GM18867 (cell line): ENCODE results near the gene ARL8B.
"Not testable (repeated sequence)": the region's sequence is repeated elsewhere in the genome, so short reads cannot be mapped to it uniquely, and the experiment has no call there.

Experiments used
- ATAC-seq: cut with Tn5 transposase; IDR thresholded peaks from one replicate; pipeline ENCODE4 v1.9.1; 2021; ENCODE audit warnings: mild to moderate bottlenecking, moderate library complexity; ENCODE audit not compliant: unreplicated experiment

Gene ARL8B

DNA sequence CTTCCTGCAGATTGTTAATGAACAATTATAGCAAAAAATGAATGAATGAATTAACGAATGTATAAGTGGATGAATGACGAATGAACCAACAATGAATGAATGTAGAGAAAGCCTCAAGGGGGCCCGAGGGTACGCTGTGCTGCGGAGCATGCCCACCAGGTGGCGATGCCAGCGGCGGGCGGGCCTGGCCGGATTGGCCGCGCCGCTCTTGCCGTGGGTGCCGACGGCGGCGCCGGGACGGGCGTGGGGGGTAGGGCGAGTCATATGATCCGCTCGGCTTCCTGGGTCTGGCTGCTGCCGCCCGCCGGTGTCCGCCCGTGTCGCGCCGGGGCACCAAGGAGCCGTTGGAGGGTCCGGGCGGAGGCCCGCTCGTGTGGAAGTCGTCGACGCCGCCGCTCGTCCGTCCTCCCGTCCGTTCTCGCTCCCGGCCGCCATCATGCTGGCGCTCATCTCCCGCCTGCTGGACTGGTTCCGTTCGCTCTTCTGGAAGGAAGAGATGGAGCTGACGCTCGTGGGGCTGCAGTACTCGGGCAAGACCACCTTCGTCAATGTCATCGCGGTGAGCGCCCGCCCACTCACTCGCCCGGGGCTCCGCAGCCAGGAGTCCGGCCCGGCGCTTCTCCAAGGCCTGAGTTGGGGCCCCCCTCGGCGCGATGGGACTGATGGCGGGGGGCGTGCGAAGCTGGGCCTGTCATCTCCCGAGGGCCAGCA, at the start of gene ARL8B:
Gene ARL8B (plus strand): TSS at position 263 of the 711 bp plus-strand sequence. CDS start 174 bp downstream, at position 437.
- ATAC-seq: peak; percentile 98

DNA sequence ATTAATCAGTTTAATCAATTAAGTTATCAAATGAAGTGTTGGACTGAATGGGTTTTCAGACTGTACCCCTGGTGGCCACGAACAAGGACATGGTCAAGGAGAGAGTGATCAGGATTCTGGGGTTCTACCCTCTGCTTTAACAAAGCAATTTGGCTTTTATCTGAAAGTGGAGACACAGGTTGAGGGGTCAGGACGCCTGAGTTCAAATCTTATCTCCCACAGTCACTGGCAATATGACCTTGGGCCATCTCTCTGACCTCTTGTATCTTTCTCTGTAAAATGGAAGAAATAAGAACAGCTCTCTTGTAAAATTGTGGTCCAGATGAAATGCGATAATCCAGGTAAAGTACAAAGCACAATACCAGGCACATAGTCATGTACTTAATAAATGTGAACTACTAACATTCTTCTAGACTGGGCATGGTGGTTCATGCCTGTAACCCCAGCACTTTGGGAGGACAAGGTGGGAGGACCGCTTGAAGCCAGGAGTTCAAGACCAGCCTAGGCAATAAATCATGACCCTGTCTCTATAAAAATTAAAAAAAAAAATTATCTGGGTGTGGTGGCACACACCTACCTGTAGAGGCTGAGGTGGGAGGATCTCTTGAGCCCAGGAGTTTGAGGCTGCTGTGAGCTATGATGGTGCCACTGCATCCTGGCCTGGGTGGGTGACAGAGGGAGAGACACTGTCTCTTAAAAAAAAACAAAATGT, 48.6 kb upstream of the ARL8B start:
- no peak for ATAC-seq

DNA sequence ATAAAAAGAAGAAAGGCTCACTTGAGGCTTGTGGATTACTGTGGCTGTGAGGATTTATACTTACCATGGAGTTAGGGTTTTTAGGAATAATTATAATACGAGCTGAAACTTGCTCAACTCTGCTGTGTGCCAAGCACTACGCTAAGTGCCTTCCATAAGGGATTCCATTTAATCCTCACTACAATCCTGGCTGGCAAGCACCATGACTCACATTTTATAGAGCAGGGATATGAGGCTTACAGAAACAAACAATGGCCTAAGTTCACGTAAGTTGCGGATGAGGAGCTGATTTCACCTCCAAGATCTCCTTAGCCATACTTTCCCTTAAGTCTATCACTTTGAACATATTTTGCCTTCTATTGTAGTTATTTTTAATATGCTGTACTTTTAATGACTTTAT, 43.9 kb upstream of the ARL8B start:
- no peak for ATAC-seq

DNA sequence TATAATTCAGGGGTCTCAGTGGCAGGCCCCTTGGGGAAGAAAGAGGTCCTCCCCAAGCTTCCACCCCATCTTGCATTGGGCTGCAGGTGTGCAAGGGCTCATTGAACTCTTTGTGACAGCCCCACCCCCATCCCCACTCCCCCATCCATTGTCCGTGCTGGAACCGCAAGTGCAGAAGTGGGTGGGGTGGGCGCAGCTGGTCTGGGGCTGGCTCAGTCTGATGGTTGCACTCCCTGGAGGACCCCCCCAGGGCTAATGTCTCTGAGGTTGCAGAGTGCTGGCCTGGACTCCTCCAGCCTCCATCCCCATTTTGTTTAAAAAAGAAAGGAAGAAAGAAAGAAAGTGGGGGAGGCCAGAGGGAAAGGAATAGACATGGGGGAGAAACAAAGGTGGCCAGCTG, 42.3 kb upstream of the ARL8B start:
- no peak for ATAC-seq

DNA sequence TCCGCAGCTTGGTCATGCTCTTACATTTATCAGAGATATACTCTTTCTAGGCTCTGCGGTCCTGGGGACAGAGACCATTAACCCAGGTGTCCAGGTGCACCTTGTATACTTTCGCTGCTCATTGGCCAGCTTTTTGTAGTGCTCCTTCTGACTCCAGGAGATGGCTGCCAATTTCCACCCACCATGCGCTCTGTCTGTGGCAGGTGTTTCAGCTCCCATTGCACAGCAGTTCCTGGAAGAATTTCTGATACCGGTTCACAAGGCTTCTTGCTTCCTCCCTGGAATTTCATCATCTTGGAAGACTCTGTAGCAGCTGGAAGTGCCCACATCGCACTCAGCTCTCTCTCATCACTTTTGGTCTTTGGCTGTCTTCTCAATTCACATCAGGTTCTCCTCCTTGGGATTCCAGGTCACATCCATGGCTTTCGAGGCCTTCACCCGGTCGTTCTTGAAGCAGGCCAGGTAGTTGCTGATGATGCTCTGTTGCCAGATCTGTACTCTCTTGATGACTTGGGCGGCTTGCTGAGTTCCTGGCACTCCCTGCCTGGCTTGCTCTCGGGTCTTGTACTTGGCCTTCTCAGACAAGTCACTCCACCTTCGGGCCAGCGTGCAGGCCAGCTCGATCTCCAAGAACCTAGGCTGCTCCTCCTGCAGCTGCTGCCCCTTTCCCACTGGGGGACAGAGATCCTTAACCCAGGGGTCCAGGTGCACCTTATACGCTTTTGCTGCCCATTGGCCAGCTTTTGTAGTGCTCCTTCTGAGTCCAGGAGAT, 41.1 kb upstream of the ARL8B start:
- ATAC-seq: no peak

DNA sequence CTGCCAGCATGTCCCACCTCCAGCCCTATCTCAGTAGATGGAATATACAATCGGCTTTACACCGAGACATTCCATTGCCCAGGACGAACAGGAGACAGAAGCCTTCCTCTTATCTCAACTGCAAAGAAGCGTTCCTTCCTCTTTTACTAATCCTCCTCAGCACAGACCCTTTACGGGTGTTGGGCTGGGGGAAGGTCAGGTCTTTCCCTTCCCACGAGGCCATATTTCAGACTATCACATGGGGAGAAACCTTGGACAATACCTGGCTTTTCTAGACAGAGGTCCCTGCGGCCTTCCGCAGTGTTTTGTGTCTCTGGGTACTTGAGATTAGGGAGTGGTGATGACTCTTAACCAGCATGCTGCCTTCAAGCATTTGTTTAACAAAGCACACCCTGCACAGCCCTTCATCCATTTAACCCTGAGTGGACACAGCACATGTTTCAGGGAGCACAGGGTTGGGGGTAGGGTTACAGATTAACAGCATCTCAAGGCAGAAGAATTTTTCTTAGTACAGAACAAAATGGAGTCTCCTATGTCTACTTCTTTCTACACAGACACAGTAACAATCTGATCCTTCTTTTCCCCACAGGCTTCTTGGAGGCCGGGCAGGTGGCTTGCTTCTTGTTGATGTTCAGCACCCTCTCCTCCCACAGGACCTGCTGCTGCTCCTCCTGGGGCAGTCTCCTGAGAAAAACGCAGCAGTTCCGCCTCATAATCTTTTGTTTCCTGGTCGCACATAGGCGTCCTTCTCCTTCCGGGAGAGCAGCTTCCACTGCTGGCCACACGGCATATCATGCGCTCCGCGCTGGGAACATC, 39.9 kb upstream of the ARL8B start:
- not testable (repeated sequence) for ATAC-seq

DNA sequence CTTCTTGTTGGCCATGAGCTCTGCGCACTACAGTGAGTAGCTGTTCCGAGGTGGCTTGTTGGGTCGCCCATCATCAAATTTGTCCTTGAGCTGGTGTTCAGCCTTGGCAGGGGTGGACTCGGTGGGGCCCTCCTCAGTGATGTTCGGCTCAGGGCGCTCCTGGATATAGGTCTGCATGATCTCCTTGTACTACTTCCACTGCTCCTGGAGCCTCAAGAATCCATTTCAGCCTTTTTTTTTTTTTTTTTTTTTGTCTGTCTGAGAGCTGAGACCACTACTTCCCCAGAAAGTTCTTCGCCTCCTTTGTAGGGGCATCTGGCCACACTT, 39.3 kb upstream of the ARL8B start:
- ATAC-seq: no peak

DNA sequence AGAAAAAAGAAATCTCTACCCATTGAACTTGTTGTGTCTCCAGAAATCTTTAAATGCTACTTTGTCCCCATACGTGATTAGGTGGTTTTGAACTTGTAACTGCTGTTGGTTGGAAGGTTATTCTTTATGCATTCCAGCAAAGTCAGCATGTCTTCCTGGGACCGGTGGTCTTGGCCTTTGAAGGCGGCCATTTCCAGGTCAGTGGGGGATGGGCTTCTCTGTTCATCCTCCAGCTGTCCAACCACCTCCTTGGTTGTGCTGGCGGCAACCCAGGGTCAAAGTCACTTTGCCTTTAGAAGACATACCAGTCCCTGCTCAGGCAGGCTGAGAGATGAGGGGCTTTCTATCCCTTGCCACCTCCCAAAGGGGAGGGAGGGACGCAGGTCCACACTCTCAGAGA, 37.9 kb upstream of the ARL8B start:
- ATAC-seq: no peak

DNA sequence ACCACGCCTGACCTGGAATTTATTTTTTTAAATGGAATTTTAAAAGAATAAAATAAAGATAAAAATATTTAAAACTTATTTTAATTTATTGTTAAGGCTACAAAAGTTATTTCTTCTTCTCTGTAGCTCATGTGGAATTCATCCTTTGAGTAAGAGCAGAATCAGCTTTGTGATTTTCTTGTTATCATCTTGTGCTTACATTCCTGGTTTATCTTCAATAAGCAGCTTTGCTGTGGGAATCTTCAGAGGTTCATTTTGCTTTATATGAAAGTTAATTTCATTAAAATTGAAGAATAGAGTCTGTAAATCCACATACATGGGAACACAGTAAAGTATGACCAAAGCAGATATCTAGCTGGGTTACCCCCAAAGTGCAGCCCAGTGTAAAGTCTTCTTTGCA, 35.4 kb upstream of the ARL8B start:
- ATAC-seq: no peak

DNA sequence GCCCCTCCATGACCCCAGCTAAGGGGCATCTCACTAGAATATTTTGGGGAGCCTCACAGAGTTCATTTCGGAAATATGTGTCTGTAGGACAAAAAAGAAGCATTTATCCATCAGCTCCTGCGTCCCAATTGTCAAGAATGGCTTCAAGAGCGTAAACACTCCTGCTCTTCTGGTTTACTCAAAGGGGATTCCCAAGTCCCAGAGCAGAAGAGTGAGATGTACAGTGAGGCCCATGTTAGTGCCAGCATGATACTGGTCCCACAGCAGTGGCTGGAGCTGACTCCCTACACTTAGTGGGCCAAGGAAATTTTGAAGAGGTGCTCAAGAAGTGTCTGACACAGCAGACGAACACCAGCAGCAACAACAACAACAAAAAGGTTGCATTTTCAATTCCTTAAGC, 34.9 kb upstream of the ARL8B start:
- no peak for ATAC-seq

DNA sequence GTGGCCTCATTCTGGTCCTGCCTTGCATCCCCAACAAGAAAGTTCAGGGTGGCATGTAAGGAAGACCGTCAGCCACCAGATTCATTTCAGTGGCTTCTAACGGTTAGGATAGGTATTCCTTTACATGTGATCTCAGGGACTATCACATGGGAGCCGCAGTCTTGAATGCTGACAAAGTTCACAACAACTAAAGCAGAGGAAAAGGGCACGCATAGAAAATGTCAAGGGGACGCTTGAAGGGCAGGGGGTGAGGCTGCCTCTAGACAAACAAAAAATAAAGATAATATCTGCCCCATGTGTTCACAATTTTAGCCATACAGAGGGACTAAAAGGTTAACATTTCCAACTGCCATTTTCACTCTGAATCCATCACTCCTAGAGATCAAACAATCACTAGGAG, 31.9 kb upstream of the ARL8B start:
- ATAC-seq: no peak

DNA sequence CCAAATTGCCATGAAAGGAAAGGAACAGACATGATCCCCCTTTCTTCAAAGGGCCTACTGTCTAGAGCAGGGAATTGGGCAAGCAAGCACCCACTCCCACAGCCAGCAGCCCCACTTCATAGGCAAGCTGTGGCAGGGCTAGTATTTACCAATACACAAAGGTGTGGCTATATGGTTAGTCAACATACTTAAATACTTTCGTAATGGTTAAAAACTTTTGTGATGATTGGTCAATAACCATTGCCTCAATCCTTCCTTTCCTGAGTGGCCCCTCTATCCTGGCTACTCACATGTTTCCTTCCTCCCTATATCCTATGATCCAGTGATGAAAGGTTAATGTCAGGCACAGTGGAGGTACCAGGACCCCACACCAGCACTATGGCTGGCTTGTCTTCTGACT, 30.1 kb upstream of the ARL8B start:
- ATAC-seq: no peak

DNA sequence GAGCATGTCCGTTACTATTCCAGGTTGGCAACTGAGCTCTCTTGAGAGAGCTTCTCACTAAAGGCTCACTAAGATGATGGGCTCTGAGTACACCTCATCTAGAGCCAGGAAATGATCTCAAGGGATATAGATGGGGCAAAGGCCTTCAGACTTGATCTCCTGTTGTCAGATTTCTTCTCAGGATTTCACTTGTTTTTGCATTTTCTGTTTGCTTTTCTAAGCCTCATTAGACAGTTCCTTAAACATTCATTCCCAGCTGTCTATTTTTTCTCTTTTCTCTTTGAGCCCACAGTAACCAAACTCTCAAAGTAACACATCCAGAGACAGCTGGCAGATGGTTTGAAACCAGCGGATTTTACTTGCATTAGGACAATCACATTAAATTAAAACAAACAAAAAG, 28.4 kb upstream of the ARL8B start:
- ATAC-seq: no peak

DNA sequence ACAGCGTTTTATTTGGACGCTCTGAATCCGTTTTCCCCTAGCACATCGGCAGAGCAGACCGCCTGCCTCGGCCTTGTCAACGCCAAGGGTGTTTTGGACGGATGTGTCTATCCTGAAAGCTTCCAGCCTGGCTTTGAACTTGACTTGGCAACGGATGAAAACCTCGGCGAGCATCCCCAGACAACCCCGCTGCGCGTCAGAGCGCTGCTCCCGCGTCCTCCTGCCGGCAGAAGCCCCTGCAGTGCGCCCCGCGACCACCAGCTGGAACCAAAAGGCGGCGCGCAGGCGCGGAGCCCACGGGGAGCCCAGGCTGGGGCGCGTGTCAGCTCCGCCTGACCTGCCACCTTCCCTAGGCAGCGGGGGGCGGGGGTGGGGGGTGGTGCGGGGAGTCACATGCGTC, 26.2 kb upstream of the ARL8B start:
- ATAC-seq: no peak

DNA sequence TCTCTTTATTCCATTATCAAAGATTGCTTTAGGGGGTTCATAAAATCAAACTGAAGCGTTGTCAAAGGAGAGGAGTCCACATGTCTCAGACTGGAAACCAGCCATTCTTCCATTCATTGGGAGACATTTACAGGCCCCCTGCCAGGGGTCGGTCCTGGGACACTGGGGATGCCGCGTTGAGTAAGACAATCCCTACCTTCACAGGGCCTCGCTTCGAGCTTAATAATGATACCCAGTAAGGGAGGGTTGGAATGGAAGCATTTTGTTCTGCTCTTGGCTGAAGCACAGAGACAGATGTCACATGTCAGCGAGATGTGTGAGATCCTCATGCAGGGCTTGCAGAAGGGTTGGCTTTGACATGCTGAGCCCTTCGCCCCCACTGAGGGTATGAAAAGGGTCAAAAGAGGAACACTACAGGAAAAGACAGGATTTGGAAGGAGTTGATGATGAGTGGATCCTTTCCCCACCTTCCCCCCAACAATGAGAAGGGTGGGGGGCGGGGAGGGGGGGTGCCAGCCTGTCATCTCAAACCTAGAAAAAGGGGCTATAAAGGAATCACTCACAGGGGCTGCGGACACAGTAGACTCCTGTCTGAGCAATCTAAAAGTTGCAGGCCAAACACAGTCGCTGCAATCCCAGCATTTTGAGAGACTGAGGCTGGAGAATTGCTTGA, 25.6 kb upstream of the ARL8B start:
- ATAC-seq: no peak

DNA sequence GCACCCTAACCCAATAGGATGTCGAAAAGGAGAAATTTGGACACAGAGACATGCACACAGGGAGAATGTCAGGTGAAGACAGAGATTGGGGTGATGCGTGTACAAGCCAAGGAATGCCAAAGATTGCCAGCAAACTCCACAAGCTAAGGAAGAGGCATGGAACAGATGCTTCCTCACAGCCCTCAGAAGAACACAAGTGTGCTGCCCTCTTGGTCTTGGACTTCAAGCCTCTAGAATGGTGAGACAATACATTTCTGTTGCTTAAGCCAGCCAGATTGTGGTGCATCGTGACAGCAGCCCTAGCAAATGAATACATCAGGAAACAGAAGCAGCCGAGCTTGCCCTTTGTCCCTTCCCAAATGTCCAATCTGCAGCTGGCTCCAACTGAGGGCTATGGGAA, 23.7 kb upstream of the ARL8B start:
- no peak for ATAC-seq

DNA sequence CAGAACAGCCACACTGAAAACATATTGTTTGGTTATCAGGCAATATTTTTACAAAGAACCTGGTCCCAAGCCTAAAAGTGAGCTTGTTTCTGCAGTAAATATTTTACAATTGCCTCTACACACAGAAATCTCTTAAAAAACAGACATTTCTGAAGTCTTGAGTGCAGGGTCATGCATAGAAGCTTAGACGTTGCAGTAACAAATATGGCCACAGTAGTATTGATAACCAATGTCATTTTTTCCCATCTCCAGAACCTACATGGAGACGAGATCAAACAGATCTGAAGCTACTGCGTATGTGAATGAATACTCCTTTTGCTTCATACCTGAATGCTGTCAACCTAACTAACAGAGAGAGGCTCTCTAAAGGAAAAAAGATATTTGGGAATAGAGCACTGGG, 19.6 kb upstream of the ARL8B start:
- no peak for ATAC-seq

DNA sequence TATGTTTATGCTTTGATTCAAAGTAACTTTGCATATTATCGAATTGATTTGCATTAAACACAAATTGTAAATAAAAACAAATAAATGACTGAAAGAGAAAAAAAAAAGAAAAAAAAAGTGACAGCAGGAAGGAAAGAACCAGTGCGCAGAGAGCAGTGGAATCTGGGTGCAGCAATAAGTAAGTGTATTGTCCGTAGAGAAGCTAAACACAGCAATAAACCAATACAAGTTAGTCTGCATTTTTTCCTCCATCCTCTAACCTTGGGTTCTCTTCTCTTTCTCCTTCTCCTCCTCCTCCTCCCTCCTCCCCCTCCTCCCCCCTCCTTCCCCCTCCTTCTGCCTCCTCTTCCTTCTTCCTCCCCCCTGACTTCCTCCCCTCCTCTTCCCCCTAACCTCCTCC, 18.3 kb upstream of the ARL8B start:
- ATAC-seq: no peak

DNA sequence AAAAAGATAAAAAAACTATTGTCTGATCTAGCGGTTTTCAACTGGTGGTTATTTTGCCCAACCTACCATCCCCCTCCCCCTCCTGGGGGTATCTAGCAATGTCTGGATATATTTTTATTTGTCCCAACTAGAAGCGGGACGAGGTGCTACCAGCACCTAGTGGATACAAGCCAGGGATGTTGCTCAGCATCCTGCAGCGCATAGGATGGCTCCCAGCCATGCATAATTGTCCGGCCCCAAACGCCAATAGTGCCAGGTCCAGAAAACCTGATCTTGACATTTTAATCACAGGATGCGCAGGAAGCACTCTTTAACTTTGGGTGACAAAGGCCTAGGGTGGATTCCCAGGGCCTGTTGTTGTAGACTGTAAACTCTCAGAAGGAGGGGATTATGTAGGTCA, 17.0 kb upstream of the ARL8B start:
- no peak for ATAC-seq

DNA sequence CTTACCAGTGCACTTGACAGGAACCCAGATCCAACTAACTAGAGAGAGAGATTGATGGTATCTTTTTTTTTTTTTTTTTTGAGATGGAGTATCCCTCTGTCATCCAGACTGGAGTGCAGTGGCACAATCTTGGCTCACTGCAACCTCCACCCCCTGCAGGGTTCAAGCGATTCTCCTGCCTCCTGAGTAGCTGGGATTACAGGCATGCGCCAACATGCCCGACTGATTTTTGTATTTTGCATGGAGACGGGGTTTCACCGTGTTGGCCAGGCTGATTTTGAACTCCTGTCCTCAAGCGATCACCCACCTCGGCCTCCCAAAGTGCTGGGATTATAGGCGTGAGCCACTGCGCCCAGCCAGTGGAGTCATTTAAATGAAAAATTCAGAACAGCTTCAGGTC, 15.7 kb upstream of the ARL8B start:
- not testable (repeated sequence) for ATAC-seq

DNA sequence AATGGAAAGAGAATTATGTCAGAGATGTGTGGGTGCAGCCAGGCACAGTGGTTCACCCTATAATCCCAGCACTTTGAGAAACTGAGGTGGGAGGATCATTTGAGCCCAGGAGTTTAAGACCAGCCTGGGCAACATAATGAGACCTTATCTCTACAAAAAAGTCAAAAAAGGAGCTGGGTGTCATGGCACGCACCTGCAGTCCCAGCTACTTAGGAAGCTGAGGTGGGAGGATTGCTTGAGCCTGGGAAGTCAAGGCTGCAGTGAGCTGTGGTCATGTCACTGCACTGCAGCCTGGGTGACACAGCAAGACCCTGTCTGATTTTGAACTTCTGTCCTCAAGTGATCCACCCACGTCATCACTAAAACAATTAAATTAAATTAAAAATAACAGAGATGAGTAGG, 15.2 kb upstream of the ARL8B start:
- ATAC-seq: not testable (repeated sequence)
